ENCODE measurements around the gene VLDLR.

The VLDLR gene

DNA sequence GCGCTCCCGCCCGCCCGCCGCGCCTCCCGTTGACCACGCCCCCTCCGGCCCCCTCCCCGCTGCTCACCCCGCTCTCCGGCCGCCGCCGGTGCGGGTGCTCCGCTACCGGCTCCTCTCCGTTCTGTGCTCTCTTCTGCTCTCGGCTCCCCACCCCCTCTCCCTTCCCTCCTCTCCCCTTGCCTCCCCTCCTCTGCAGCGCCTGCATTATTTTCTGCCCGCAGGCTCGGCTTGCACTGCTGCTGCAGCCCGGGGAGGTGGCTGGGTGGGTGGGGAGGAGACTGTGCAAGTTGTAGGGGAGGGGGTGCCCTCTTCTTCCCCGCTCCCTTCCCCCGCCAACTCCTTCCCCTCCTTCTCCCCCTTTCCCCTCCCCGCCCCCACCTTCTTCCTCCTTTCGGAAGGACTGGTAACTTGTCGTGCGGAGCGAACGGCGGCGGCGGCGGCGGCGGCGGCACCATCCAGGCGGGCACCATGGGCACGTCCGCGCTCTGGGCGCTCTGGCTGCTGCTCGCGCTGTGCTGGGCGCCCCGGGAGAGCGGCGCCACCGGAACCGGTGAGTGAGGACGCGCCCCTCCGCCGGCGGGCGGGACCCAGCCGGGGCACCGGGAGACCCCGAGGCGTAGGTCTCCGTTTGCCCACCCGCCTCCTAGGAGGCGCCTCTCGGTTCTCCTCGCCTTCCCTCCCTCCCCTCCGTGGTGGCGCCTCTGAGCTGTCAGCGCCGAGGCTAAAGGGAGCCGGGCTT is at the start of gene VLDLR:
Gene VLDLR, plus strand, starts transcription at position 66 of the 739 bp plus-strand sequence. Its CDS starts 403 bp downstream, at position 469.
- DNase-seq = peak; percentile 14

DNA sequence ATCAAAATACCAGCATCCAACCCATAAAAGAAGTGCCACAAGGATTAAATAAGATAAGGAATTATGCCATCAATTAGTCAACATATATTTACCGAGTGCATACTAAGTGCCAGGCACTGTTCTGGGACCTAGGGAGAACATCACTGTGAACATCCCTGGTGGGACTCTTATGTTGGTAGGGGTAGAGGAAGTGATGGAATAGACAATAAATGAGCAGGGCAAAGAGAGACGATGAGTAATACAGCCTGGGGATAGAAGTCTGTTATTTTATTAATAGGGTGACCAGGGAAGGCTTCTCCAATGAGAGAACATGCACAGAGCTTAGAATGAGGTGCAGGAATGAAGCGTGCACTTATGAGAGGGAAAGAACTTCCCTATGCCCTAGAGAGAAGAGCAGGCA is 47.4 kb upstream of the VLDLR start:
- DNase-seq = no peak

DNA sequence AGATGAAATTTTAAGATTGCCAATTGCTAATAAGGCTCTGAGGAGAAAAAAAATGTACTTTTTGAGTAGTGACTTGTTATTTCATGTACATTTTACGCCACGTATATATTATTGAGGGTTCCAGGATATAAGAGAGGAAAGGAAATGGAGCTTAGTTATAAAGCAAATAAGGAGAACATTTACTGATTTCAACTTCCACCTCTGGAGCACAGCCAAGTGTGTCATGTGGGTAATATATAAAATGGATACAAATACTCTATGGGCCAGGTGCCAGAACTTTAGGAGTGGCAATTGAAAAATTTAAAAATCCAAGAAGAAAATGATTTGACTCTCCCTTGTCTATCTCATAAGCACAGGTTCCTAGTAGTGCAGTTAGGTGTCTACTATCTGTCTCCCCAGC is 45.0 kb upstream of the VLDLR start:
- no peak for DNase-seq

DNA sequence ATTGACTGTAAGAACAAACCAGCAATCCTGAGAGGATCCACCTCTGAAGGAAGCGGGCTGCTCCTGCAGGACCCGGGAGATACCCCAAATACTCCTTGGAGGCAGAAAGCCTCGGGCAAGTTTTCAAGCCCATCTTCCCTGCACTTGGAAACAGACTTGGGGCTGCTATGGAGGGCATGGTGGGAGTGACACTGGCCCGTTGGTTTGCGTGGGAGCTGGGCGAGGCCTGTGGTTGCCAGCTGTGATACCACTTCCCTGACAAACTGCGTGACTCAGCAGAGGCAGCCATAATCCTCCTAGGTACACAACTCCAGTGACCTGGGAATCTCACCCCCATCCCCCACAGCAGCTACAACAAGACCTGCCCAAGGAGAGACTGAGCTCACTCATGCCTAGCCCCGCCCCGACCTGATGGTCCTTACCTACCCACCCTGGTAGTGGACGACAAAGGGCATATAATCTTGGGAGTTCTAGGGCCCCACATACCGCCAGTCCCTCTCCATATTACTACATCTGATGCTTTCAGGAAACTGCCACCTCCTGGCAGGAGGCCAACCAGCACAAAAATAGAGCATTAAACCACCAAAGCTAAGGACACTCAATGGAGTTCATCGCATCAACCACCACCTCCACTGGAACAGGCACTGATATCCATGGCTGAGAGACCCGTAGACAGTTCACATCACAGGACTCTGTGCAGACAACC is 38.1 kb upstream of the VLDLR start:
- DNase-seq = no peak

DNA sequence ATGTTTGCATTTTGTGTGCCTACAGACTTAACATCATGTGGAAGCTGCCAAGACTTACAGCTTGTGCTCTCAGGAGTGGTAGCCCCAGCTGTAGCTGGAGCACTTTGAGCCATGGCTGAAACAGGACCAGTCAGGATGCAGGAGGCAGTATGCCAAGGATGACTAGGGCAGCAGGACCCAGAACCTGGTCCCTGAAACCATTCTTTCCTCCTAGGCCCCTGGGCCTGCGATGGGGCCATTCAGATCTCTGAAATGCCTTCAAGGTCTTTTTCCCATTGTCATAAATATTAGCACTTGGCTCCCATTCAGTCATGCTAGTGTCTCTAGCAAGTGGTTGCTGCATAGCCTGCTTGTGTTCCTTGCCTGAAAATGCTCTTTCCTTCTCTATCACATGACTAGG is 29.6 kb upstream of the VLDLR start:
- no peak for DNase-seq

DNA sequence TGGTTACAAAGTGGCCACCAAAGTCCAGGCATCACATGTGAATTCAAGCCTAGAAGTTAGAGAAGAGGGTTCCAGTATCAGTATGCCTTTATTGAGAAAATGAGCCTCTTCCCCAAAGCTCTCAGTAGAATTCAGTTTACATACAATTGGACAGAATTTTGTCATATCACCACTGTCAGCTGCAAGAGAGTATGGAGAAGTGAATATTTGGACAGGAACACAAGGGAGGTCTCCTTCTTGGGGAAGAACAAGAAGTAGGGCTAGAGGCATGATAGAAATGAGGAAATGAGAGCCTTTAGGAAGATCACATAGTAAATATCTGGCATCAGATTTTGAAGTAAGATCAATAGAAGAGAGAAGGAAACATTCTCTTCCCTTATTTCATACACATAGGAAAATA is 27.8 kb upstream of the VLDLR start:
- no peak for DNase-seq

DNA sequence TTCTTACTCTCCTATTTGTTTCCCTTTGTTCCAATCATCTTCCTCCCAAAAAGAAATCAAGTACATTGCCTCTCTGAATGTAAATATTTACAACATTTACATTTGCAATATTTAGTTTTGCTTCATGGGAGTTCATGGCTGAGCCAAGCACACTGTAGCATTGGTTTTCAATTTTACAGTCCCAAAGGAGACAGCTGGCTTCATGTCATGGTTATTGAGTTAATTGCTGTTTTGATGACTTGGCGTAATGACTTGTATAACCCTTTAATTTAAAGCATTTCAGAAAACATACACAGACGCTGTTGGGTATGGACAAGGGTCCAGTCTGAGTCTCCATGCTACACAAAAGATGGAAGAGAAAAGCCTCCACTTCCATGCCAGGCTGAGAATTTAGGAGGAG is 25.6 kb upstream of the VLDLR start:
- no peak for DNase-seq

DNA sequence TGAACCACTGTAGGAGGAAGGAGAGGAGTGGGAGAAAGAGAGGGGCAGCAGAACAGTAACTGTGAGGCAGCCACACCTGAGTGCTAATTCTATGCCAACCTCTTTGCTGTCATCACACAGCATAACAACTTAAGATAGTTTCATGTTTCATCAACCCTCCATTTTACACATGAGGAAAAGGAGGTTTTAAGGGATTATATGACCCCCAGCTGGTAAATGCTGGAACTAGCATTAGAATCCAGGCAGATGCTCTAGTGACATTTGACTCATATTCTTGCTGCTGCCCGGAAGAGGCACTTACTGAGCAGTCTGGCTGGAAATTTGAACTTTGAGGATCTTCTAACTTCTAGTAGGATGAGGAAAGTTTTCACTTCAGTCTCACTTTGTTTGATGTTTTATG is 24.1 kb upstream of the VLDLR start:
- no peak for DNase-seq

DNA sequence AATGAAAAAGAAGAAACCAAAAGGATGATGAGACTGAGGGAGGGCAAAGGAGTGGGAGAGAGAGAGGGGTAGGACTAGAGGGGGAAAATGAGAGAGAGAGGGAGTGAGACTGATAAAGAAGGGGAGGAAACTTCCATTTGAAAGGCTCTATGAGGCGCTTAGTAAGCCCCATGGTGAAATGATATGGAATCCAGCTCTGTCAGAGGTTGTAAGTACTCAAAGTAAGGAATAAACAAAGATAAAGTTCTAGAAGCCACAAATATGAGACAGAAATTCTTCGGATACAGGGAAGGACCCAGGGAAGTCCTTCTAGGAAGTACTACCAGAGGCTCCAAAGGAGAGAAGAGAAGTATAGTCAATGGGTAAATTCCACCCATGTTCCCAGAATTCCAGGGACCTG is 21.7 kb upstream of the VLDLR start:
- DNase-seq = no peak

DNA sequence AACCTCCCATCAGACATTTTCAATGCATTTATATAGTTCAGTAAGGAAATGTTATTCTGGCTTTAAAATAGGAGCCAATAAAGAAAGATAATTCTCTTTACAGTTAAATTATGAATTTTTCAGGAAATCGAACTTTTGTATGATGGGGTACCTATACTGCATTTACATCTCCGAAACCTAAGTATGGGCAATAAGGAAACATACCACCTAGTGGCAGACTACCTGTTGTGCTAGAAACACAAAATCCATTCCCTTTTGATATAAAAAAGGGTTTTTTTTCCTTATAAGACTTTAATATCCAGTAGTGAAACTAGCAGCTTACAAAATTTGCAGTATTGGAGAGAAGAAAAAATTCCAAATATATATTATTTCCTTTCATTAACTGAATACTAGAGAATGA is 21.3 kb upstream of the VLDLR start:
- DNase-seq = no peak

DNA sequence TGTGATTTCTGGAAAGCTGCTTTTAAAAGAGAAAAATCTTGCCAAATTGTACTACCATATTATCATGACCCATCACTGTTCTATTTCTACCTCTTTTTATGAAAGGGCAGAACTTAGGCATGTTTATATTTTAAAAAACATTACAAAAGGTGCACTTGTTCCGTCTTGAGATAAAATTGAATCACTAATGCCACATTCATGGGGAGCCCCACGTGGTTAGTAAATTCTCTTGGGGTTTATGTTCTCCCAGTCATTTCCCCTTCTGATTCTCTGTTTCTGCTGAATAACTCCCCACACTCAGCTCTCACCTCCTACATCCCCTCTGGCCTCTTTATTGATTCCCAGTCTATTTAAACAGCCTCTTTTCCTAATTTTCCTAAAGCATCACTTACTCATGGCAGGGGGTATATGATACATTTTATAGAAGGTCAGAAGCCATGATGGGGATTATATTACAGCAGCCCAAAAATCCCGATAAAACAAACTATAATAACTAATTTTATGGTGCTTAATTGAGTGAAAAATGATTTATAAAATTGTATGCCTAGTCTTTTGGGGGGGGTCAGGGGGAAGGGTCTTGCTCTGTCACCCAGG is 19.7 kb upstream of the VLDLR start:
- no peak for DNase-seq

DNA sequence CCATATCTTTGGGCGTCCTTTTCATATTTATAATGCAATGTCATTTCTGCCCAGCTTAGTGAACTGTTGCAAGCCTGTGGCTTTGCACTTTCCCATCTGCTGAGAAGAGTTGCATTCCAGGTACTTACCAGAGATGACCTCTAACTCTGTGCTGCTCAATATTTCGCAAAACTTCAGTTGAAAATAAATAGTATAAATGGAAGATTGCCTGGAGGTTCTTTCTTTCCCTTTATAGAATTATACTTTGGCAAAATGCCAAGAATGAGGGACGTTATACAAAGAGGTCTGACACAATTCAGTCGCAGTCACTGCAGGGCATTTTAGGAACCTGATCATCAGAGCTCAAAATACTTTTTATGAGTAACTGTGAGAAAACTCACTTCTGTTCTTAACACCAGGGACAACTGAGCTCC is 18.9 kb upstream of the VLDLR start:
- DNase-seq = no peak

DNA sequence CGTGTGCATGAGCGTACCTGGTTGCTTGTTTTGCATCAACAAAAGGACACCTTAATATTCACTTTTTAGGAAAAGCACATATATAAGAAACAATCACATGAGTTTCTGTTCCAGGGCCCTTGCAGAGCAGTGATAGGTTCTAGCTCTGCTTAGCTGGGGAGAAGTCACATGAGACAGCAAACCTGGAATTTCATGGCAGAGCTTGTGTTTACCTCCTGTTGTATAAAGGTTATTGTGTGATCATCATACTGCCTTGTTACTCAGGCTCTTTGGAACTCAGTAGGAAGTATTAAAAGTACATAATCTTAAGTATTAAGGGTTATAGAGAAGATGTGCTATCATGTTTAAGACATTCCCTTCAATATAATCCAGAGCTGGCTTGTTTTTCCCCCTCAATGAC is 18.0 kb upstream of the VLDLR start:
- DNase-seq = no peak

DNA sequence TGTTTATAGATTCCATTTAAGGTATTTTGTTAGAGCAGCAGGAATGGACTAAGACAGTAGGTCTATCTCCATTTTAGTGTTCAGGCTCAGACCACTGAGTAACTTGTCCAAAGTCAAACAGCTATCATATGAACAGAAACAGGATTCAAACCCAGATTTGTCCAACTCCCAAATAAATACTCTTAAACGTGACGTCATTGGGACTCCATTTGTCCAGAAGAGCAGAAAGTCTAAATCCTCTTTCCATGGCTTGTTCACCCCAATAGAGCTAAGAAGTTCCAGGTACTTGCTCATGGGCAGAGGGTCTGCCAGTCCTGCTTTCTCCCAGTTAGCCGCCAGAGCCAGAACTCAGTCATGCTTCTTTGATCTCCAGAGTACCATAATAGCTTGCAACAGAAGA is 16.3 kb upstream of the VLDLR start:
- DNase-seq = no peak

DNA sequence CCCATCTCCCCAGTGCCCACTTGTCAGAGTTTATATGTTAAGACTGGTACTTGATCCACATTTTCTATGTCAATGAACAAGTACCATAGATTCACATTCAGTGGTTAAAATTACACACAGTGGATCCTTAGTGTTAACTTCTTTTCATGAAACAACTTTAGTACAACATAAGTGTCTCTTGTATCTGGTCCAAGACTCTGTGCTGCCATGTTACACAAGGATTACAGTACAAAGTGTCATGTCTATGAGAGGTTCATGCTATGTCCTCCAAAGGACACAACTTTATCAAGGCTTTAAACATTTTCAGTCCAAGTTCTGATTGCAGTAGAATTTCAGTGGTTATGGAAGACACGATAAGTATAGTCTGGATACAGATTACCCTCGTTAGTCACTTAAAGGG is 13.3 kb upstream of the VLDLR start:
- DNase-seq = no peak

DNA sequence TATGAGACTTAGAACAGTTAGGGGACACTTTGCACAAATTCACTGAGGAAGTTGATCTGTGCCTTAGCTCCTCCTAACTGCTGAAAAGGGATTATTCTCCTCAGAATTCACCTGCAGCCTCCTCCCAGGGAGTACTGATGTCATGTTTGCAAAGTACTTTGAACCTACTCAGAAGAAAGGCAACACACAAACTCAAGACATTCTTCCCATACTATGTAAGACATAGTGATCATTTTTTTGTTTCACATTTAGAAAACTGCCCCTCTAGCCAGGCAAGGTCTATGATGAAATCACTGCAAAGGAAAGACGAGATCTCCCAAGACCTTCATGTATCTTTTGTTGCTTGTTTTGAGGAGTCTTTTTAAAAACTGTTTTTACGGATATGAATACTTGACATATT is 10.6 kb upstream of the VLDLR start:
- DNase-seq = no peak

DNA sequence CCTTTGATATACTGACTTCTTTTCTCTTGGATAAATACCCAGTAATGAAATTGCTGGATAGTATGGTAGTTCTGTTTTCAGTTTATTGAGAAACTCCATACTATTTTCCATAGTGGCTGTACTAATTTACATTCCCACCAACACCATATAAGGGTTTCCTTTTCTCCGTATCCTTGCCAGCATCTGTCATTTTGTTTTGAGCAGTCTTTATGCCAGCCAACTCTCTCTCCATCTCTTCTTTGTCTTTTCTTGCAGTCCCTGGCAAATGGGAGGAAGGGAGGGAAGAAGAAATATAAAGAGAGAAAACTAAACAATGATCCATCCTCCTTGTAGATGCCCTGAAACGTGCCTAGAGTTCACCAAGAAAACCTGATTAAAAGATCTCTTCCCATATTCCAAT is 9.6 kb upstream of the VLDLR start:
- DNase-seq = no peak

DNA sequence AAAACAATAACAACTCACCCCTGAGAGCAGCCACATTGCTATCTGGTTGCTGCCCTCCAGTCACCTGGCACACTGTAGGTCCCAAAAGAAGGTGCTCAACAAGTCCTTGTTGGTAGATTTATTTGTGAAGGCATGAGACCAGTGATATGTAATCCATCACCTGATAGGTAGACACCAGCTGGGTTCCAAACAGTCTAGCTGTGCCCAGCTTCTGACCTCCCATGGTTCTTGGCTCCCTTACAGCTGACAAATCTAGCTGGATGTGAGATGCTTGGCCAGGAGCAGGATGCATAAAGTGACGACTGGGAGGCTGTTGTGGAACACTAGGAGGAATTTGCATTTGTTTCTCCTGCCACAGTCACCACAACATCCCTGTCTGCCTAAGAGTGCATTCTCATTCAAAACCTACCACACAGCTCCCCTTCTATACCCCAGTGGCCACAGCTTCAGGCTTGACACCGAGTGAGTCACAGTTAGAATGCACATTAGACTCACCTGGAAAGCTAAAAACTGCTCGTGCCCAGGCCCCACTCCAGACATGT is 7.8 kb upstream of the VLDLR start:
- DNase-seq = no peak

DNA sequence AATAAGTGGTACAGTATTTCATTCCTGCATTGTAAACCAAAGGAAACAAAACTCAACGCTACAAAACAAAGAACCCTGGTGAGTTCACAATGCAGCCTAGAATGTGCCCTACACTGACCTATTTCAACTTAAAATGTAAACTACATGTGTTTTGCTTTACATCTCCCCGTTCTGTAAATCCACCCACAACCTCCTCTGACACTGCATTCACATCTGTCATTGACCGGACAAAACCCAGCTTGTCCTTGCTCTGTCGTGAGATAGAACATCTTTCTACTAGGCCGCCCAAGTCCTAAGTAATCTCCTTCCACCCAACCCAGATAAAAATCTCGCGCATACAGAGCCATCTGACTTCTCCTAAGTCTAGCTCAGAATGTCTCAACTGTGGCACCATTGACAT is 6.1 kb upstream of the VLDLR start:
- no peak for DNase-seq

DNA sequence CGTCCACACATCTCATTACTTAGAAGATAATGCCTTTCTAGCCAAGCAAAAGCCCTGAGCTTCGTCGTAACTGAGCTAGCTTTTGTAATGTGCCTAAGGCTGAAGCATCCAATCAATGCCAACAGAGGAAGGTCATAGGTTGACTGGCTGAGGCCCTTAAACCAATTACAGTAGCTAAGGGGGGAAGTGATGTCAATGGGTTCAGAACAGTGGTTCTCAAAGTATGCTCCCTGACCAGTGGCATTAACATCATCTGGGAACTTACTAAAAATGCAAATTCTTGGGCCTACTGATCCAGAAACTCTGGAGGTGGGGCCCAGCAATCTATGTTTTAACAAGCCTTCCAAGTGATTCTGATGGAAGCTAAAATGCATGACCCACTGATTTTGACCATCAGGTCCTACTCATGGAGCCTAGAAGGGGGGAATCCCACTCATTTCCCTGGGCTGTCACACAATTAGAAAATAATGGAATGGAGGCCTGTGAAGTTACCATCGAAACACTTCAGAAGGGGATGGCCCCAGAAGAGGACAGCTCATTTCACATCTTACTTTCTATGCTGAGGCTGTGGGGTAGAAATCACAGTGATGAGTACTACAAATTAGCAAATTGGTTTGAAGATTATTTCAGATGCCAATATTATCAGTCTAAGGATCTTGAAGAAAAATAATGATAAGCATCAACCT is 4.8 kb upstream of the VLDLR start:
- DNase-seq = no peak

DNA sequence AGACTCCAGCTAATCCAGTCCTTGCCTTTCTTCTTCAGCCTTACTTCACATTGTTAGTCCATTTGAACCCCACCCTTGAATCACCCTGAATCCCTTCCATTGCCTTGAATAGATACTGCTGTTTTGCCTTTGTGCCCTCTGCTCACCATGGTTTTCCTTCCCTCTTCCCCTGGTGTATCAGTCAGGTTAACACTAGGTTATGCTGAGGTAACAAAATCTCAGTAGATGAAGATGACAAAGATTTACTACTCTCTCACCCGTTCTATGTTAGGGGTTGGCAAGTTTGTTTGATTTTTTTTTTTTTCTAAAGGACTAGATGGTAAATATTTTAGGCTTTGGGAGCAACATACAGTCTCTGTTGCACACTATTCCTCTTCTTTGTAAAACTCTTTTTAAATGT is 3.3 kb upstream of the VLDLR start:
- DNase-seq = no peak

DNA sequence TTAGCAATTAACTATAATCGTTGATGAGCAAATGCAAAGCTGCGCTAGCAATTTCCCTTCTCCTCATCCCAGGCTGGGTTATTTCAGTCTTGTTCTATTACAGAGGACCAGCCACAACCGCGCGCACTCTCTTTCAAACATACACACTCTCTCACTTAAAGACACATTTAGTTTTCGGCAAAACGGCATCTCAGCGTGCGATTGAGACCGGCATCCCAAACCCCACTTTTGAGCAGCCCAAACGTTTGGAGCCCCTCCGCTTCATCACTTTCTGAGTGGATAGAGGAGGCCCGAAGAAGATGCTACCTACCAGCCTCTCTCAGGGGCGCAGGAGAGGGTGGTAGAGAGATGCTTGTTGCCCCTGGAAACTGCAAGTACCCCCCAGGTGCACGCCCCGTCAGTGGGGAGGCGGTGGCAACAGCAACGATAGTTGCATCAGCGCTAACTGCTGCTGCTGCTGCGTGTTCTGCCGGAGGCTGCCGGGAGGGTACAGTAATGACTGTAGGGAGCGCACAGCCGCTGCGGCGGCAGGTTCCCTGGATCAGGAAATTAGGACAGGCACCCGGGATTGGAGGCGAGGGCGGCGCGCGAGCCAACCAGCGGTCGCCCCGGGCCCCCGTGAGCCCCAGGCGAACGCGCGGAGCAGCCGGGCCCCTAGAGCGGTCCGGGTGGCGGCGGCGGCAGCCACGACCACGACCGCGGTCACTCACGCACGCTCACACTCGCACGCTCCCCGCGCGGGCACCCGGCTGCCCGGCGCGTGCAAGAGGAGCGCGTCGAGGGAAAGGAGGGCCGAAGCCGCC is 467 bp upstream of the VLDLR start:
- peak; percentile 62 for DNase-seq

All from T1000 (cell line).